DOHH2 (cell line): Measurements from ENCODE around the gene LSP1.

Source experiments
- CTCF ChIP-seq: fragments of 200-600 bp; sonication (generic); IDR thresholded peaks from one replicate; pipeline ENCODE4 v1.5.1; 2014; ENCODE audit warnings: antibody characterized with exemption, mild to moderate bottlenecking, low read depth, low read length; ENCODE audit not compliant: poor library complexity, severe bottlenecking
- EZH2phosphoT487 ChIP-seq: fragments of 200-600 bp; sonication (generic); IDR thresholded peaks from 2 replicates; pipeline ENCODE4 v1.6.1; 2017; ENCODE audit warnings: borderline replicate concordance, mild to moderate bottlenecking, antibody characterized with exemption, low read length, moderate library complexity, mixed read lengths

- TF ChIP-seq CTCF (no peak), EZH2phosphoT487 (no peak)
Measured at GRCh38 chr11:1873048-1873812, 20.3 kb downstream of the LSP1 start.
